Middle frontal gyrus (tissue), 1 donor: ENCODE data around the gene NARF.
"Not testable (repeated sequence)": the region's sequence is repeated elsewhere in the genome, so short reads cannot be mapped to it uniquely, and the experiment has no call there.

ENCODE experiments used
- DNase-seq: peaks from one replicate; pipeline ENCODE4 v3.0.0-alpha.2; 2015; ENCODE audit warnings: low spot score; ENCODE audit errors: extremely low spot score

The NARF gene

DNA sequence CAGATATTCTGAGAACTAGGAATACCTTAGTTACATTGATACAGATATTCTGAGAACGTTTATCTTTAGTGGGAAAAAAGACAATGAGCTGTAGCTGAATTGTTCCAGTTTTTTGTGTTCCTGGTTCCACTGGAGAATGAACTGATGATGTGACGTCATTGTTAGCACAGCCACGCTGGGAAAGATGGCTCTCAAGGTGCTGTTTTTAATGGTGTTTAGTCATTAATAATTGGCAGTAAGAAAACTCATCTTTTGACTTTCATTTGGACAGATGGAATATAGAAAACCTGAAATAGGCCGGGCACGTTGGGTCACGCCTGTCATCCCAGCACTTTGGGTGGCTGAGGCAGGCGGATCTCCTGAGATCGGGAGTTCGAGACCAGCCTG is 71.4 kb downstream of the NARF start:
- no peak for DNase-seq

DNA sequence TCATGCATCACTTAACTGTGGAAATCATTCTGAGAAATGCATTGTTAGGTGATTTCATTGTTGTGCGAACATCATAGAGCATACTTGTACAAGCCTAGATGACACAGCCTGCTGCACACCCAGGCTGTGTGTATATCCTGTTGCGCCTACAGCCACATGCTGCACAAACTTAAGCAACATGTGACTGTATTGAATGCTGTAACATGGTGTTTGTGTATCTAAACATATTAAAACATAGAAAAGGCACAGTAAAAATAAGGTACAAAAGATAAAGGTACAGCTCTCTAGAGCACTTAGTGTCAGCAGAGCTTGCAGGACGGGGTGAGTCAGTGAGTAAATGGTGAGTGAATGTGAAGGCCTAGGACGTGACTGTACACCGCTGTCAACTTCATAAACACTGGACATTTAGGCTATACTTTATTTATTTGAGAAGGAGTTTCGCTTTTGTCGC is 72.9 kb downstream of the NARF start:
- no peak for DNase-seq

DNA sequence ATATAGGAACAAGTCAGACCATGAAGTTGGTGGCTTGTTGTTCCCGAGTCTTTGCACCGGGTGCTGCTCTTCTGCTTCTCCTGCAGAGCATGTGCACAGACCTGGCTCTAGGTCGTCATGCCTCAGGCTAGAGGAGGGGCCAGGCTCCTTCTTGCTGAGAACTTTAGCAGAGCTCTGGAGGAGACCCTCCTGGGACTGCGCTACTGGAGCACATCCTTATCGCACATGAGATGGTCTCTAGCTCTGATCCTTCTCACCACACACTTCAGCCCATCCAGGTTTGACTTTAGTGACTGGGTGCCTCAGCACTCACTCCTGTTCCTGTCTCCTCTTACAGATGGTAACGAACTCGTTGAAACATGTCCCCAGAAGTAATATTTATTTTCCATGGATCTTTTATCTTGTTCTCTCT is 75.9 kb downstream of the NARF start:
- DNase-seq, result no peak

DNA sequence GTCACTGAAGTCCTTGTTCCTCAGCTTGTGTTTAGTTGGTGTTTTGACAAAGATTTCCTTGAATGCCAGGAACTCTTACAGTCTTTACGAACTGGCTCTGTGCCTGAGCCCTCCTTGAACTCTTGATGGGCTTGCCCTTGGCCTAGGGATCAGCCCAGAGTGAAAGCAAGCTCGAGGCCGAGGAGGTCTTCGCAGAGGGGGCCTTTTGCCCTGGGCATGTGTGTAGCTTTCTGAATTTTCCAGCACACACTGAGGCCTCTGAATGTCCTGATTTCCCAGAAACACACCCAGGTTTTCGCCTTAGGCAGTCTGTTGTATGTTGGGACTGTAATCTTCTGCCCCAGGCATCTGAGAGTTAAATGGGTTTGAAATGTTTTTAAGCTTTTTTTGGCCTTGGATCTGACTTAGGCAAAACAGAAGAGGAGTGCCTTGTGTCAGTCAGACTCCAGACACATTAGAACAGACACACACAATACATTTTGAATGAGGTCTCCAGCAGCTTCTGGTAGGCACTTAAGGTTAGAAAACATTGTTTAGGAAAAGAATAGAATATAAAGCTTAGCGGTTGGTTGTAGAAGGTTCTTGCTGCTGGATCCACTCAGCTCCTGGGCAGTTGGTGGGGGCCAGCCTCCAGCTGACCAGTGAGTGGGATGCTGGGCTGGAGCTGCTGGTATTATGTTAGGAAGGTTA is 78.1 kb downstream of the NARF start:
- no peak for DNase-seq

DNA sequence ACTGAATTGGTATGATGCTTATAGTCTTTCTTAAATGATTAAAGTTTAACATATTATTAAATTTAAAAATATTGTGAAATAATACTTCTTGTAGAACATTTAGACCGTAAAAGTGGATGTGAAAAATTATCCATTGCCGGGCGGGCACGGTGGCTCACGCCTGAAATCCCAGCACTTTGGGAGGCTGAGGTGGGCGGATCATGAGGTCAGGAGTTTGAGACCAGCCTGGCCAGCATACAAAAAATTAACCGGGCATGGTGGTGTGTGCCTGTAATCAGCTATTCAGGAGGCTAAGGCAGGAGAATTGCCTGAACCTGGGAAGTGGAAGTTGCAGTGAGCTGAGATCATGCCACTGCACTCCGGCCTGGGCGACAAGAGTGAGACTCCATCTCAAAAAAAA is 78.7 kb downstream of the NARF start:
- not testable (repeated sequence) for DNase-seq

DNA sequence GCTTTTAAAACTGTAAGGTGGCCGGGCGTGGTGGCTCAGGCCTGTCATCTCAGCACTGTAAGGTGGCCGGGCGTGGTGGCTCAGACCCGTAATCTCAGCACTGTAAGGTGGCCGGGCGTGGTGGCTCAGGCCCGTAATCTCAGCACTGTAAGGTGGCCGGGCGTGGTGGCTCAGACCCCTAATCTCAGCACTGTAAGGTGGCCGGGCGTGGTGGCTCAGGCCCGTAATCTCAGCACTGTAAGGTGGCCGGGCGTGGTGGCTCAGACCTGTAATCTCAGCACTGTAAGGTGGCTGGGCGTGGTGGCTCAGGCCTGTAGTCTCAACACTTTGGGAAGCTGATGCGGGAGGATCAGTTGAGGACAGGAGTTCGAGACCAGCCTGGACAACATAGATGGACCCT is 80.5 kb downstream of the NARF start:
- not testable (repeated sequence) for DNase-seq
